ENCODE data around the gene PTBP1. TPM values are rescaled to one million over a fixed set of nuclear protein-coding genes. Genes with fewer than 3 reads are reported as not detected.

PTBP1 gene
- total and polyA plus RNA-seq, 2 donors (not counting 3 experiments of a cell fraction or from before 2014, with no cell fraction given), result 382 to 623 TPM

- FAIRE-seq (no peak), DNase-seq (ENCODE audit: low read depth, low spot score) (no peak)
- POLR2A ChIA-PET, result no interaction called here
- no peaks in the 10 kb centered on the region for H3K27me3 ChIP-seq (ENCODE audit: control insufficient read depth in 2 of 2, insufficient read depth in 2 of 2, low read length in 2 of 2)
- TF ChIP-seq GATA2 (IDR thresholded peaks at IDR 0.05; ENCODE audit: insufficient read depth, insufficient read length, low read depth, low read length) (no peak), EZH2 (IDR thresholded peaks at IDR 0.05; ENCODE audit: borderline replicate concordance, low read depth, low read length, severe bottlenecking) (no peak), CTCF (IDR thresholded peaks at IDR 0.05; ENCODE audit: extremely low read depth in 1 of 2, insufficient read depth in 1 of 2, low read depth in 1 of 2, low read length in 2 of 2) (no peak), MYC (IDR thresholded peaks at IDR 0.05; ENCODE audit: low read depth, low read length) (no peak), POLR2AphosphoS5 (IDR thresholded peaks at IDR 0.05; ENCODE audit: insufficient read depth, low read depth, low read length) (no peak), FOS (IDR thresholded peaks at IDR 0.05; ENCODE audit: borderline replicate concordance, insufficient read depth, low read length) (no peak), MAX (IDR thresholded peaks at IDR 0.05; ENCODE audit: insufficient read depth, insufficient read length) (no peak), JUN (IDR thresholded peaks at IDR 0.05; ENCODE audit: borderline replicate concordance, insufficient read depth, insufficient read length, low read depth) (no peak), POLR2A (IDR thresholded peaks at IDR 0.05; ENCODE audit: low read depth, low read length) (no peak)
- H3K27ac ChIP-seq (ENCODE audit: insufficient read depth, low read depth, low read length), result no peak overlapping the region
- H3K36me3 ChIP-seq (ENCODE audit: control insufficient read depth in 2 of 2, extremely low read depth in 1 of 2, insufficient read depth in 2 of 2, low read length in 2 of 2), result peaks cover 55 to 70% of the 10 kb centered on the region in 2 experiments
- peaks cover 35% of the 10 kb centered on the region for H3K4me1 ChIP-seq (ENCODE audit: control insufficient read depth, extremely low read depth, insufficient read depth, low read length)
- H3K9ac ChIP-seq (replicated peaks; ENCODE audit: extremely low read depth, insufficient read depth, low read length), result no peak overlapping the region
- no peak overlapping the region for H3K4me2 ChIP-seq (ENCODE audit: insufficient read depth, low read length)
- peaks cover 98% of the 10 kb centered on the region for H3K79me2 ChIP-seq (ENCODE audit: control insufficient read depth, insufficient read depth, low read length)
- no TSS peak for BruUV-seq (replicated peaks)
- no peaks in the 10 kb centered on the region for H3K9me3 ChIP-seq (replicated peaks; ENCODE audit: control insufficient read depth, insufficient read depth, low read length)
- H4K20me1 ChIP-seq (replicated peaks; ENCODE audit: control insufficient read depth, extremely low read depth, insufficient read depth, low read length), result no peaks in the 10 kb centered on the region
- H2AFZ ChIP-seq (ENCODE audit: low read depth, low read length), result no peak overlapping the region
- no peak overlapping the region for H3K4me3 ChIP-seq (replicated peaks in 1 of 3; ENCODE audit: insufficient read depth in 1 of 3, low read depth in 1 of 3, low read length in 3 of 3)
- CTCF ChIA-PET, result interaction anchor here (1.0 to 5.5 kb wide), 2 partner anchors 34 to 60 kb away, joined by 4 to 32 read pairs; no protein-coding TSS in a partner anchor
- no peaks in the 10 kb centered on the region for H3K9me1 ChIP-seq (replicated peaks; ENCODE audit: control insufficient read depth, extremely low read depth, insufficient read depth, low read length)
- intact Hi-C loops (cut with micrococcal nuclease) (no loop called here), dilution Hi-C loops (cut with MboI; ENCODE audit: extremely low pct_ligation_motif_present, low sequenced_read_pairs) (no loop called here)
Measured at GRCh38 chr19:803686-804418, 6.6 kb downstream of the PTBP1 start.

All from endothelial cell of umbilical vein (primary cell).